Endodermal cell (in vitro differentiated cells): ENCODE measurements around the gene RSBN1L. TPM values are rescaled to one million over a fixed set of nuclear protein-coding genes. Genes with fewer than 3 reads are reported as not detected.

ENCODE experiments used
- DNase-seq: peaks from one replicate; pipeline ENCODE4 v3.0.0-alpha.2; 2017
- H3K27ac ChIP-seq: 2 replicates; pipeline ENCODE4 v1.5.1; 2013; ENCODE audit warnings: mild to moderate bottlenecking, low read depth, low read length, moderate library complexity
- H3K27me3 ChIP-seq: 2 replicates; pipeline ENCODE4 v1.6.1; 2013; ENCODE audit warnings: mild to moderate bottlenecking, low read length, moderate library complexity; ENCODE audit not compliant: insufficient read depth, control insufficient read depth, poor library complexity, severe bottlenecking
- H3K36me3 ChIP-seq: 2 replicates; pipeline ENCODE4 v1.7.0; 2013; ENCODE audit warnings: mild to moderate bottlenecking, low read length, moderate library complexity; ENCODE audit not compliant: control insufficient read depth, insufficient read depth
- H3K4me1 ChIP-seq: one replicate; pipeline ENCODE4 v1.7.0; 2013; ENCODE audit warnings: low read length; ENCODE audit not compliant: control insufficient read depth, insufficient read depth
- H3K4me3 ChIP-seq: 2 replicates; pipeline ENCODE4 v1.5.1; 2013; ENCODE audit warnings: mild to moderate bottlenecking, low read length, moderate library complexity
- H3K9ac ChIP-seq: 2 replicates; pipeline ENCODE4 v1.6.1; 2013; ENCODE audit warnings: mild to moderate bottlenecking, low read length, moderate library complexity; ENCODE audit not compliant: poor library complexity, severe bottlenecking; ENCODE audit errors: extremely low read depth
- H3K9me3 ChIP-seq: 2 replicates; pipeline ENCODE4 v1.6.1; 2013; ENCODE audit warnings: mild to moderate bottlenecking, low read length, moderate library complexity; ENCODE audit not compliant: control insufficient read depth
- H3K27ac Mint-ChIP-seq: 2 replicates; pipeline ENCODE4 v1.8.0; 2020; ENCODE audit warnings: mixed read lengths
- H3K27me3 Mint-ChIP-seq: 2 replicates; pipeline ENCODE4 v1.8.0; 2021; ENCODE audit warnings: mild to moderate bottlenecking, mixed read lengths; ENCODE audit not compliant: insufficient read depth
- H3K36me3 Mint-ChIP-seq: 2 replicates; pipeline ENCODE4 v1.8.0; 2020; ENCODE audit warnings: low read depth, mixed read lengths
- H3K4me1 Mint-ChIP-seq: 2 replicates; pipeline ENCODE4 v1.8.0; 2020; ENCODE audit warnings: mixed read lengths
- H3K4me3 Mint-ChIP-seq: 2 replicates; pipeline ENCODE4 v1.8.0; 2020; ENCODE audit warnings: mild to moderate bottlenecking, moderate library complexity, mixed read lengths
- H3K9me3 Mint-ChIP-seq: 2 replicates; pipeline ENCODE4 v1.8.0; 2020; ENCODE audit warnings: mild to moderate bottlenecking, mixed read lengths
- CTCF ChIP-seq: fragments of 200-600 bp; sonication (generic); conservative IDR thresholded peaks from 2 replicates; pipeline ENCODE4 v1.5.0; 2021; ENCODE audit warnings: antibody characterized with exemption, mild to moderate bottlenecking
- WGBS, 2 experiments: methylation state at CpG; one replicate each; pipeline versions ENCODE4 v1.1.5 to v1.1.7; 2013; ENCODE audit warnings: missing lambda C conversion rate in 2 of 2, mixed read lengths in 1 of 2; ENCODE audit not compliant: insufficient coverage in 1 of 2, insufficient read length in 1 of 2; 5-methylcytosine and 5-hydroxymethylcytosine counted together
- total RNA-seq, 2 donors: library from RNA; stranded (reverse); fragmentation: NEBNext Ultra II Directional in 1 of 2; extraction: Animal tissue kit (Norgen Biotek cat#: 25700) in 1 of 2; gene quantifications; 2 replicates in 1 of 2; 3 replicates in 1 of 2; pipeline ENCODE4 v1.2.1, GENCODE V29; 2021

The RSBN1L gene
- total RNA-seq, 2 donors from 2014 or later, result 17.6 to 19.9 TPM

GRCh38 chr7:77808517-77808916, 112.3 kb downstream of the RSBN1L start:
- H3K27ac ChIP-seq, result no peak overlapping the region
- TF ChIP-seq CTCF, result no peak
- H3K4me3 ChIP-seq, result no peak overlapping the region
- no peaks in the 10 kb centered on the region for H3K27me3 ChIP-seq
- H3K27me3 Mint-ChIP-seq, result no peaks in the 10 kb centered on the region
- no peaks in the 10 kb centered on the region for H3K36me3 ChIP-seq
- H3K36me3 Mint-ChIP-seq, result peaks cover 10% of the 10 kb centered on the region
- peaks cover 26% of the 10 kb centered on the region for H3K9me3 ChIP-seq
- no peak overlapping the region for H3K4me3 Mint-ChIP-seq
- no peak overlapping the region for H3K9ac ChIP-seq
- H3K27ac Mint-ChIP-seq, result no peak overlapping the region
- DNase-seq, result no peak
- 91% methylated on average over 1 of the region's 1 CpG; no CpG with 5 or more reads in 1 of the 2 experiments for WGBS, 2 experiments
- peaks cover 30% of the 10 kb centered on the region for H3K9me3 Mint-ChIP-seq
- H3K4me1 Mint-ChIP-seq, result peaks cover 4% of the 10 kb centered on the region
- H3K4me1 ChIP-seq, result no peaks in the 10 kb centered on the region

GRCh38 chr7:77811516-77812289, 115.4 kb downstream of the RSBN1L start:
- no peak overlapping the region for H3K9ac ChIP-seq
- H3K27me3 Mint-ChIP-seq, result no peaks in the 10 kb centered on the region
- DNase-seq, result no peak
- no peak overlapping the region for H3K4me3 ChIP-seq
- TF ChIP-seq CTCF, result no peak
- H3K9me3 ChIP-seq, result peaks cover 16% of the 10 kb centered on the region
- peaks cover 4% of the 10 kb centered on the region for H3K36me3 Mint-ChIP-seq
- H3K27ac Mint-ChIP-seq, result no peak overlapping the region
- no peak overlapping the region for H3K4me3 Mint-ChIP-seq
- peaks cover 4% of the 10 kb centered on the region for H3K4me1 Mint-ChIP-seq
- peaks cover 22% of the 10 kb centered on the region for H3K9me3 Mint-ChIP-seq
- no peaks in the 10 kb centered on the region for H3K36me3 ChIP-seq
- 98 to 100% methylated on average over 2 of the region's 2 CpGs for WGBS, 2 experiments
- H3K27ac ChIP-seq, result no peak overlapping the region
- no peaks in the 10 kb centered on the region for H3K27me3 ChIP-seq
- H3K4me1 ChIP-seq, result no peaks in the 10 kb centered on the region

- Histone ChIP-seq H3K27me3 (no peaks in the 10 kb centered on the region), H3K9ac (no peak overlapping the region), H3K4me3 (no peak overlapping the region), H3K27ac (no peak overlapping the region), H3K4me1 (no peaks in the 10 kb centered on the region), H3K36me3 (no peaks in the 10 kb centered on the region), H3K9me3 (peaks cover 14% of the 10 kb centered on the region)
- Mint-ChIP-seq H3K36me3 (peaks cover 10% of the 10 kb centered on the region), H3K27ac (no peak overlapping the region), H3K4me3 (no peak overlapping the region), H3K9me3 (peaks cover 20% of the 10 kb centered on the region), H3K27me3 (no peaks in the 10 kb centered on the region), H3K4me1 (peaks cover 4% of the 10 kb centered on the region)
- no peak for DNase-seq
- WGBS, 2 experiments, result no CpG with 5 or more reads among the region's 1 CpG
- no peak for TF ChIP-seq CTCF
Measured at GRCh38 chr7:77812290-77812685, 116.0 kb downstream of the RSBN1L start.
